AG10803 (cell line): Measurements from ENCODE around the gene PAM.

Source experiments
- DNase-seq: peaks from one replicate; pipeline ENCODE4 v3.0.0; 2010; ENCODE audit warnings: low read depth
- H3K4me3 ChIP-seq: 2 replicates; pipeline ENCODE4 v1.5.1; 2011; ENCODE audit warnings: mild to moderate bottlenecking, low read length, control low read depth
- TF ChIP-seq, protein P1 (sequence below): conservative IDR thresholded peaks from 2 replicates; pipeline ENCODE4 v1.5.1; 2011; ENCODE audit warnings: mild to moderate bottlenecking, low read length, control low read depth, inconsistent platforms

PAM gene

GRCh38 chr5:102834438-102834964 is 79.4 kb downstream of the PAM start:
- DNase-seq: no peak
- H3K4me3 ChIP-seq: no peak overlapping the region
- TF ChIP-seq, protein P1, sequence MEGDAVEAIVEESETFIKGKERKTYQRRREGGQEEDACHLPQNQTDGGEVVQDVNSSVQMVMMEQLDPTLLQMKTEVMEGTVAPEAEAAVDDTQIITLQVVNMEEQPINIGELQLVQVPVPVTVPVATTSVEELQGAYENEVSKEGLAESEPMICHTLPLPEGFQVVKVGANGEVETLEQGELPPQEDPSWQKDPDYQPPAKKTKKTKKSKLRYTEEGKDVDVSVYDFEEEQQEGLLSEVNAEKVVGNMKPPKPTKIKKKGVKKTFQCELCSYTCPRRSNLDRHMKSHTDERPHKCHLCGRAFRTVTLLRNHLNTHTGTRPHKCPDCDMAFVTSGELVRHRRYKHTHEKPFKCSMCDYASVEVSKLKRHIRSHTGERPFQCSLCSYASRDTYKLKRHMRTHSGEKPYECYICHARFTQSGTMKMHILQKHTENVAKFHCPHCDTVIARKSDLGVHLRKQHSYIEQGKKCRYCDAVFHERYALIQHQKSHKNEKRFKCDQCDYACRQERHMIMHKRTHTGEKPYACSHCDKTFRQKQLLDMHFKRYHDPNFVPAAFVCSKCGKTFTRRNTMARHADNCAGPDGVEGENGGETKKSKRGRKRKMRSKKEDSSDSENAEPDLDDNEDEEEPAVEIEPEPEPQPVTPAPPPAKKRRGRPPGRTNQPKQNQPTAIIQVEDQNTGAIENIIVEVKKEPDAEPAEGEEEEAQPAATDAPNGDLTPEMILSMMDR: no peak

DNA sequence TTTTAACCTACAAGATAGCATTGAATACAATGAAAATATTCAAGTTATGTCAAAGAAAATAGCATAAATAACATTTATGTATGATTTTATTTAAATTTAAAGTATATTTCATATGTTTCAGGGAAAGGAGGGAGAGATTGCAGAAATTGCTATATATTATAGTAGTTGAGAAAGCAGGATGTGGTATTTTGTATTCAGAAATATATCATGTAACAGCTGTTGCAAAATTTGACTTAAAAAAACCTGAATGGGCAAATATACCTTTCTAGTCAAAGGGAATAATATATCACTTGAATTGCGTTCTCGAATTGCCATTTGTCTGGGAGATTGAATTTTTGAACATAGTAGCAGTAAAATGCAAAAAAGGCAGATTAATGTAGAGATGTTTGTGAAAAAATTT is 80.6 kb downstream of the PAM start:
- H3K4me3 ChIP-seq: no peak overlapping the region
- TF ChIP-seq, protein P1: no peak
- no peak for DNase-seq

GRCh38 chr5:102841021-102841420 is 85.9 kb downstream of the PAM start:
- TF ChIP-seq, protein P1: no peak
- DNase-seq: no peak
- no peak overlapping the region for H3K4me3 ChIP-seq

GRCh38 chr5:102843997-102844396 is 88.9 kb downstream of the PAM start:
- H3K4me3 ChIP-seq: no peak overlapping the region
- TF ChIP-seq, protein P1: no peak
- no peak for DNase-seq

GRCh38 chr5:102845041-102845440 is 89.9 kb downstream of the PAM start:
- TF ChIP-seq, protein P1: no peak
- no peak overlapping the region for H3K4me3 ChIP-seq
- no peak for DNase-seq

DNA sequence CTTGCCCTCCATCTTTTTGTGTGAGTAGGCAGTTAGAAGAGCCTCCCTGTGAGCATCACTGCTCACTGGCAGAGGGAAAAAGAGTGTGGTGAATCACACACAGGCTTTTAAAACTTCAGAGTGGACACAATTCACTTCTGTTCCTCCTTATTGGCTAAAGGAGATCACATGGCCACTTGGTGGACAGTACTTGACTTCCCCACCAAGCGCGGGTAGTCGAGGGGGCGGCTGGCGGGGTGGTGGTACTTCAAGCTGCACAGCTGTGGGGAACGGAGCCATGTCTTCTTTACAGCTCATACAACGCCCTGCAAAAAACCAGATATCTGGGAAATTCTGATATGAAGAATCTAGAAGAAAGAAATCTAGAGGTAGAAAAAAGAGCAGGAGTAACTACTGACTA is 95.4 kb downstream of the PAM start:
- no peak overlapping the region for H3K4me3 ChIP-seq
- DNase-seq: no peak
- TF ChIP-seq, protein P1: no peak

GRCh38 chr5:102853680-102854079 is 98.6 kb downstream of the PAM start:
- H3K4me3 ChIP-seq: no peak overlapping the region
- peak; percentile 31 for DNase-seq
- TF ChIP-seq, protein P1: no peak
